Ureter (tissue), 1 donor: Measurements from ENCODE around the gene ZGPAT. TPM values are rescaled to one million over a fixed set of nuclear protein-coding genes. Genes with fewer than 3 reads are reported as not detected.
A peak's percentile ranks its signal among the peaks of the same experiment; 100 is the strongest.

ENCODE experiments used
- DNase-seq: peaks from one replicate; pipeline ENCODE4 v3.0.0-alpha.2; 2020; ENCODE audit warnings: low spot score
- total RNA-seq: library from RNA; stranded (reverse); gene quantifications from one replicate; pipeline ENCODE4 v1.2.4, GENCODE V29; 2023
- donor health status: DM: yes; HTN: yes; CAD: no.

Gene ZGPAT
- total RNA-seq, 1 donor from 2014 or later: 29.4 TPM

DNA sequence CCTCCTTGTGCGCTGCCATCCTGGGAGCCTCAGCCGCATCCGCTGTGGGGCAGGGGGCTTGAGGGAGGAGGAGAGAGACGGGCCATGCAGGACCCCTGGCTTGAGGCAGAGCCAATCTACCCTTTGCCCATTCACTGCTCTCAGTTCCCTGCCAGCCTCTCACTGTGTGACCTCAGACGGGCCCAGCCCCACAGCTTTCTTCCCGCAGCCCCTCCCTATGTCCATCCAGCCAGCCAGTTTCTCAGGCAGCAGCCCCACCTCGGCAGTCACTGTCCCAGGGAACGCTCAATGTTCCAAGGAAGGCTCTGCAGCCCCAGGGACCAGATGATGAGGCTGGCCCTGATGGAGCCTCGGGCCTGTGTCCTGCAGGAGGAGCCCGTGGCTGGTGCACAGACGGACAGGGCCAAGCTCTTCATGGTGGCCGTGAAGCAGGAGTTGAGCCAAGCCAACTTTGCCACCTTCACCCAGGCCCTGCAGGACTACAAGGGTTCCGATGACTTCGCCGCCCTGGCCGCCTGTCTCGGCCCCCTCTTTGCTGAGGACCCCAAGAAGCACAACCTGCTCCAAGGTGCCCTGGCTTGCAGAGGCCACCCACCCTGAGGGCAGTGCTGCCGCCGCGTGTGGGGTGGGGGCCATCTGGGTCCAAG, 15.3 kb upstream of the ZGPAT start:
- no peak for DNase-seq

DNA sequence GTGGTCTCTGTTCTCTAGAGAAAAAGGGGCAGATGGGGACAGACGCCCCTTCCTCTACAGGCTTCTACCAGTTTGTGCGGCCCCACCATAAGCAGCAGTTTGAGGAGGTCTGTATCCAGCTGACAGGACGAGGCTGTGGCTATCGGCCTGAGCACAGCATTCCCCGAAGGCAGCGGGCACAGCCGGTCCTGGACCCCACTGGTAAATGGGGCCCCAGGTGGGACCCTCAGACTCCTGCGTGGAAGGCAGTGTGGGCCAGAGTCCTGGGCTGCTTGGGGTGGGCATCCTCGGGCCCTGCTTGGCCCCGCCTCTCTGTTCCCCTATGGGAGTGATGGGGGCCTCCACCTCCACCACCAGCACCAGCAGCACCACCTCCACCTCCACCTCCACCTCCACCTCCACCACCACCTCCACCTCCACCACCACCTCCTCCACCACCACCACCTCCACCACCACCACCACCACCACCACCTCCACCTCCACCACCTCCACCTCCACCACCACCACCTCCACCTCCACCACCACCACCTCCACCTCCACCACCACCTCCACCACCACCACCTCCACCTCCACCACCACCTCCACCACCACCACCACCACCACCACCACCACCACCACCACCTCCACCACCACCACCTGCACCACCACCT, 14.6 kb upstream of the ZGPAT start:
- no peak for DNase-seq

DNA sequence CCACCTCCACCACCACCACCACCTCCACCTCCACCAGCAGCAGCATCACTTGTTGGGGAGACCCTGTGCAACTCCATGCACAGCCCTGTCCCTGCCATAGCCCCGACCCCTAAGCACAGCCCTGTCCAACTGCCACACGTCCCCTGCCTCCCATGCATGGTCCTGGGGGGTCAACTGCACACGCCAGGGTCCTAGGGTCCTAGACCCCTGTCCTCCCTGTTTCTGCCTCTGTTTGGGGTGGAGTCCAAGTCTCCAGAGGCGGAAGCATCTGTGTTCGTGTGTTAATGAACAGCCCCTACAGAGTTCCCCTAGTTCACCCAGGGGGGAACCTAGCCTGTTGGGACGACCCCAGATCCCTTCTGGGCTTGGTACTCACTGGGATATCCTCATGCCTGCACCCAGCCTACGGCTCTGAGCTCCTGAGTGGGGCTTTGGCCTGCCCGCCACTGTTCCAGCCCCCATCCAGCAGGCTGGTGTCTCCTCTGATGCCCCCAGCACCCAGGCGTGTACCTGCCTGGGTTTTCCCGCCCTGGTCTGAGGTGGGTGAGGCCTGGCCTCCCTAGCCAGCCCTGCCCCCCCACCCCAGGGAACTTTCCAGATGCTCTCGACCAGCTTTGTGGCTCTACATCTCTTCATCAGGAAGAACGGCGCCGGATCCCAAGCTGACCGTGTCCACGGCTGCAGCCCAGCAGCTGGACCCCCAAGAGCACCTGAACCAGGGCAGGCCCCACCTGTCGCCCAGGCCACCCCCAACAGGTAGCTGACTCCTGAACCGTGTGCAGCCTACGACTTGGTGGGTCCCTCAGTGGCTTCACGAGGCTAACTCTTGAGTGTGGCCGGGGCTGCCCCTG, 13.9 kb upstream of the ZGPAT start:
- DNase-seq: no peak

DNA sequence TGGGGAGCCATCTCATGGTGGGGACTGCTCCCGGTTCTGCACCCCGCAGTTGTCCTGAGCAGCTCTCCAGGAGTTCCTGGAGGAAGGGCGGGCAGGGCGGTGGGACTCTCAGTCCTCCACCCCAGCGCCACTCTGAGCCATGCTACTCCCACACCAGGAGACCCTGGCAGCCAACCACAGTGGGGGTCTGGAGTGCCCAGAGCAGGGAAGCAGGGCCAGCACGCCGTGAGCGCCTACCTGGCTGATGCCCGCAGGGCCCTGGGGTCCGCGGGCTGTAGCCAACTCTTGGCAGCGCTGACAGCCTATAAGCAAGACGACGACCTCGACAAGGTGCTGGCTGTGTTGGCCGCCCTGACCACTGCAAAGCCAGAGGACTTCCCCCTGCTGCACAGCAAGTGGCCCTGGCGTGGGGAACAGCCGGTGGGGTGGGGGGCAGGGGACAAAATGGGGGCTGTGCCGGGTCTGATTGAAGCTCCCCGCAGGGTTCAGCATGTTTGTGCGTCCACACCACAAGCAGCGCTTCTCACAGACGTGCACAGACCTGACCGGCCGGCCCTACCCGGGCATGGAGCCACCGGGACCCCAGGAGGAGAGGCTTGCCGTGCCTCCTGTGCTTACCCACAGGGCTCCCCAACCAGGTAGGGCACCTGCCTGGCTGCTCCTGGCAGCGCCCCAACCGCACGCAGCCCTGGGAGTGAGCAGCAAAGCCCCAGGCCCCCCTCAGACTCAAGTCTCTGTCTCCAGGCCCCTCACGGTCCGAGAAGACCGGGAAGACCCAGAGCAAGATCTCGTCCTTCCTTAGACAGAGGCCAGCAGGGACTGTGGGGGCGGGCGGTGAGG, 13.0 kb upstream of the ZGPAT start:
- no peak for DNase-seq

GRCh38 chr20:63695424-63696305, 12.2 kb upstream of the ZGPAT start:
- DNase-seq: no peak

DNA sequence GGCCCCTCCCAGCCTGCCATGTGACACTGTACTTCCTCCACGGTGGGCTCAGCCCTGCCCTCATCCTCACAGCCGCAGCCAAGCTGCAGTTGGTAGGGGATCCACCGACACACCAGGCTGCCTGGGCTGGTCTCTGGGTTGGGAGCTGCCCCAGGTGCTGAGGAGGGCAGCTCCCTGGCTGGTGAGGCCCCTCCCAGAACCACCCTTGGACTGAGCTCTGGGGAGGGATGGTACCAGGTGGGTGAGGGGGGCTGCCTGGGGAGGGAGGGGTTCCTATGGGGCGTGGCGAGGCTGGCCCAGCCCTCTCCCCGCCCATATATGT, 11.6 kb upstream of the ZGPAT start:
- peak; percentile 45 for DNase-seq

GRCh38 chr20:63696628-63697356, 11.0 kb upstream of the ZGPAT start, which contains the start of gene TNFRSF6B:
Gene TNFRSF6B (plus strand): TSS chr20:63696652. CDS start chr20:63696768, 116 bp downstream.
- DNase-seq: peak; percentile 46

DNA sequence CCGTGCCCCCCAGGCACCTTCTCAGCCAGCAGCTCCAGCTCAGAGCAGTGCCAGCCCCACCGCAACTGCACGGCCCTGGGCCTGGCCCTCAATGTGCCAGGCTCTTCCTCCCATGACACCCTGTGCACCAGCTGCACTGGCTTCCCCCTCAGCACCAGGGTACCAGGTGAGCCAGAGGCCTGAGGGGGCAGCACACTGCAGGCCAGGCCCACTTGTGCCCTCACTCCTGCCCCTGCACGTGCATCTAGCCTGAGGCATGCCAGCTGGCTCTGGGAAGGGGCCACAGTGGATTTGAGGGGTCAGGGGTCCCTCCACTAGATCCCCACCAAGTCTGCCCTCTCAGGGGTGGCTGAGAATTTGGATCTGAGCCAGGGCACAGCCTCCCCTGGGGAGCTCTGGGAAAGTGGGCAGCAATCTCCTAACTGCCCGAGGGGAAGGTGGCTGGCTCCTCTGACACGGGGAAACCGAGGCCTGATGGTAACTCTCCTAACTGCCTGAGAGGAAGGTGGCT, 10.4 kb upstream of the ZGPAT start:
- peak; percentile 43 for DNase-seq

DNA sequence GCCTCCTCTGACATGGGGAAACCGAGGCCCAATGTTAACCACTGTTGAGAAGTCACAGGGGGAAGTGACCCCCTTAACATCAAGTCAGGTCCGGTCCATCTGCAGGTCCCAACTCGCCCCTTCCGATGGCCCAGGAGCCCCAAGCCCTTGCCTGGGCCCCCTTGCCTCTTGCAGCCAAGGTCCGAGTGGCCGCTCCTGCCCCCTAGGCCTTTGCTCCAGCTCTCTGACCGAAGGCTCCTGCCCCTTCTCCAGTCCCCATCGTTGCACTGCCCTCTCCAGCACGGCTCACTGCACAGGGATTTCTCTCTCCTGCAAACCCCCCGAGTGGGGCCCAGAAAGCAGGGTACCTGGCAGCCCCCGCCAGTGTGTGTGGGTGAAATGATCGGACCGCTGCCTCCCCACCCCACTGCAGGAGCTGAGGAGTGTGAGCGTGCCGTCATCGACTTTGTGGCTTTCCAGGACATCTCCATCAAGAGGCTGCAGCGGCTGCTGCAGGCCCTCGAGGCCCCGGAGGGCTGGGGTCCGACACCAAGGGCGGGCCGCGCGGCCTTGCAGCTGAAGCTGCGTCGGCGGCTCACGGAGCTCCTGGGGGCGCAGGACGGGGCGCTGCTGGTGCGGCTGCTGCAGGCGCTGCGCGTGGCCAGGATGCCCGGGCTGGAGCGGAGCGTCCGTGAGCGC, 9.8 kb upstream of the ZGPAT start:
- DNase-seq: no peak

DNA sequence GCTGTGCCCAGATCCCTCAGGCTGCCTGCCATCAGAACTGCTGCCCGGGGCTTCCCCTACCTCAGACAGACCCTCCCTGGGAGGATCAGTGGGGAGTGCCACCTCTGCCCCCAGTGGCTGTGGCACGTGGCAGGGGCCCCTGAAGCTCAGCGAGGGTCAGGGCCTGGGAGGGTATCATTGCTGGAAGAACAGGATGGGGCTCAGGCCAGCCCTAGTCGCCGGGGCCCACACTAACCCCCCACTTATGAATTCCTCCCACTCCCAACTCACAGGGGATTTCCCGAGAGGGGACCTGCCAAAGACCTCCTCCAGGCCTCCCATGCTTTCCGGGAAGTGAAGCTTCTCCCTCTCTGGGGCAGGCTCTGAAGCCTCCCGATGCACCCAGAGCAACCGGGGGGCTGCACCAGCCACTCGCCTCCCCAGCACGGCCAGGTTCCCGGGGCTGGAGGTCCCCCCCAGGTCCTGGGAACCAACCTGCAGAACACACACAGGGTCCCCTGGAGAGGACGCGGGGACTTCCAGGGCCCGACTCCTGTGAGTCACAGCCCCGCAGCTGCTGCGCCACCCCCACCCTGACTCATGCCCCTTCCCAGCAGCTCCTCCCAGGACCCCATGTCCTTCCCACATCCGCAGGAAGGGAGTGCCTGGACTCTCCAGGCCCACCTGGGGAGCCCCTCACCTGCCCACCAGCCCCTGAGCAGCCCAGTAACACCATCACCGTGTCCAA, 8.9 kb upstream of the ZGPAT start:
- no peak for DNase-seq

- peak; percentile 46 for DNase-seq
Measured at GRCh38 chr20:63699466-63700198, 8.2 kb upstream of the ZGPAT start.

DNA sequence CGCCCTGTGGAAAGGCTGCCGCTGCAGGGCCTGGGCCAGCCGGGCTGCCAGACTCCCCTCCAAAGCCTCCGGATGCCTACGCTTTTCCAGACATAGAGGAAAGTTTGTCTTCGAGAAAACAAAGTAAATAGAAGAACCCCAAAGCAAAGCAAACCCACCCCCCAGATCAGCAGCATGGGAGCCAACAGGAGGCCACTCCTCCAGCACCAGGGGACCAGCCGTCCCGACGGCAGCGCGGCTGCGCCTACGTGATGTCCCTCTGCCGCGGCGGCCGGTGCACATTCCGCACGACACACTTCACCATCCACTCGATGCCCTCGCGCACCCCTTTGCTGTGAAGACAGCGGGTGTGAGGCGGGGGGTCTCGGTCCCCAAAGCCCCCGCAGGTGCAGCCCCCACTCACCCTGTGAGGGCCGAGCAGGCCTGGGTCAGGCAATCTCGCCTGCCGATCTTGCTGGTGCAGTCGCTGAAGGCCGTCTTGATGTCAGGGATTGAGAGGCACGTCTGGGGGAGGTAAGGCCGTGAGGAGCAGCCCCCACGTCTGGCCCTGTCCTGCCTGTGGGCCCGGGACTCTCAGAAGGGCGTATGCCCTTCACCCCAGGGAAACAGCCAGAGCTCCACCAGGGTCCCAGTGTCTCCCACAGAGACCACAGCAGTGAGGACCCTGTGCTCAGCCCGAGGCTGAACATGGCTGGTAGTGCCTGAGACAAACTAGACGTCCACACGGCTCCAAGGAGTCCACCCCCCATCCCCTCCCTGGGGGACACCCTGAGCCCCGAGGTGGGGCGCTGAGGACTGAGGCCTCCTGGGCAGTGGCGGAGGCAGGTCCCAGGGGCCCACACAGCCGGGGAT, 7.4 kb upstream of the ZGPAT start:
- DNase-seq: no peak

DNA sequence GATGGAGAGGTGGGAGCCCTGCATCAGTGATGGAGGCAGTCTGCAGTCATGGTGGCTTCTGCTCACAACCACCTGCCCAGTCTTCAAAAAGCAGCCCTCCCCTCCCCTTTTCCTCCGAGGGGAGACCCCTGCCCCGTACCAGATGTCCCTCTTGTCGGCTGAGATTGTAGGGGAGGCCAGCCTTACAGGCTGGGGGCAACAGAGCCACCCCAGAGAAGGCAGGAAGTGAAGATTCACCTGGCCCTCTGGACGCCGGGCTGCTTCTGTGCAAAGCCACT, 6.8 kb upstream of the ZGPAT start:
- DNase-seq: no peak

GRCh38 chr20:63701329-63702035, 6.4 kb upstream of the ZGPAT start:
- no peak for DNase-seq

- no peak for DNase-seq
Measured at GRCh38 chr20:63702036-63702665, 5.7 kb upstream of the ZGPAT start.
